SK-N-SH (cell line): ENCODE data around the gene ZNF365. TPM values are rescaled to one million over a fixed set of nuclear protein-coding genes. Genes with fewer than 3 reads are reported as not detected.

Experiments used
- CTCF ChIA-PET: fragments of 300-600, 350-600 bp; formaldehyde crosslinking; extraction: SDS; loops from one replicate; lab custom pipeline; 2021; lab: Yijun Ruan, JAX
- POLR2A ChIA-PET: fragments of 350-600 bp; sonication (Branson Sonifier 250); formaldehyde crosslinking; extraction: SDS; loops from one replicate; lab custom pipeline; 2020; ENCODE audit warnings: antibody characterized with exemption, inconsistent platforms; lab: Yijun Ruan, JAX
- DNase-seq: peaks from one replicate; pipeline ENCODE4 v3.0.0; 2012
- H2AFZ ChIP-seq: fragments of 200-600 bp; sonication (generic); 2 replicates; pipeline ENCODE4 v1.8.1; 2016; ENCODE audit warnings: antibody characterized with exemption, mild to moderate bottlenecking, low read depth
- H3F3A ChIP-seq: fragments of 200-600 bp; sonication (generic); replicated peaks from 2 replicates; pipeline ENCODE3; 2016; ENCODE audit warnings: antibody characterized with exemption, mild to moderate bottlenecking; ENCODE audit not compliant: insufficient read depth
- H3K27ac ChIP-seq, 2 experiments: fragments of 200-500 bp in 1 of 2; fragments of 200-600 bp in 1 of 2; sonication (Bioruptor generic) in 1 of 2; sonication (generic), shearing (Covaris generic) in 1 of 2; 2 replicates each; pipeline versions ENCODE4 v1.5.1 to v1.6.1; 2014 to 2016; ENCODE audit warnings: low read depth in 2 of 2, inconsistent platforms in 1 of 2, low read length in 1 of 2, mild to moderate bottlenecking in 1 of 2, mixed read lengths in 1 of 2
- H3K27me3 ChIP-seq: fragments of 200-600 bp; sonication (generic), shearing (Covaris generic); 2 replicates; pipeline ENCODE4 v1.6.1; 2016; ENCODE audit warnings: mixed run types; ENCODE audit not compliant: insufficient read depth
- H3K36me3 ChIP-seq, 2 experiments: fragments of 200-500 bp in 1 of 2; fragments of 200-600 bp in 1 of 2; sonication (Bioruptor generic) in 1 of 2; sonication (generic) in 1 of 2; replicated peaks in 1 of 2; 2 replicates each; pipeline versions ENCODE3 to v1.5.1; 2014 to 2016; ENCODE audit warnings: low read length in 1 of 2, mild to moderate bottlenecking in 1 of 2; ENCODE audit not compliant: insufficient read depth in 2 of 2, control insufficient read depth in 1 of 2
- H3K4me1 ChIP-seq, 2 experiments: fragments of 200-500 bp in 1 of 2; fragments of 200-600 bp in 1 of 2; sonication (Bioruptor generic) in 1 of 2; sonication (generic), shearing (Covaris generic) in 1 of 2; 2 replicates each; pipeline versions ENCODE4 v1.5.1 to v1.6.1; 2014 to 2016; ENCODE audit warnings: low read depth in 1 of 2, low read length in 1 of 2, mixed run types in 1 of 2; ENCODE audit not compliant: insufficient read depth in 2 of 2, control insufficient read depth in 1 of 2
- H3K4me2 ChIP-seq: fragments of 200-600 bp; sonication (generic), shearing (Covaris generic); 2 replicates; pipeline ENCODE4 v1.6.1; 2017; ENCODE audit warnings: mixed run types
- H3K4me3 ChIP-seq, 2 experiments: fragments of 200-500 bp in 1 of 2; fragments of 200-600 bp in 1 of 2; sonication (Bioruptor generic) in 1 of 2; sonication (generic), shearing (Covaris generic) in 1 of 2; 2 replicates each; pipeline versions ENCODE4 v1.5.1 to v1.8.1; 2014 to 2016; ENCODE audit warnings: low read depth in 2 of 2, inconsistent platforms in 1 of 2, low read length in 1 of 2, mild to moderate bottlenecking in 1 of 2, mixed read lengths in 1 of 2, moderate library complexity in 1 of 2
- H3K79me2 ChIP-seq: fragments of 200-600 bp; sonication (generic); 2 replicates; pipeline ENCODE4 v1.8.1; 2017; ENCODE audit warnings: mild to moderate bottlenecking; ENCODE audit not compliant: insufficient read depth
- H3K9ac ChIP-seq: fragments of 200-600 bp; sonication (generic); 2 replicates; pipeline ENCODE4 v1.6.1; 2017; ENCODE audit warnings: mixed run types
- H3K9me2 ChIP-seq: fragments of 200-600 bp; sonication (generic); 2 replicates; pipeline ENCODE4 v1.6.1; 2017; ENCODE audit warnings: mixed run types
- H3K9me3 ChIP-seq: fragments of 200-600 bp; sonication (generic); 2 replicates; pipeline ENCODE4 v1.6.1; 2017; ENCODE audit warnings: mixed run types, mild to moderate bottlenecking, moderate library complexity
- H4K20me1 ChIP-seq: fragments of 200-600 bp; sonication (generic); 2 replicates; pipeline ENCODE4 v1.6.1; 2017; ENCODE audit warnings: mild to moderate bottlenecking, mixed run types; ENCODE audit not compliant: insufficient read depth
- CHD2 ChIP-seq: fragments of 150-350 bp; IDR thresholded peaks from 2 replicates; pipeline ENCODE4 v1.6.1; 2018; ENCODE audit warnings: low read length; ENCODE audit not compliant: partially characterized antibody
- ELF1 ChIP-seq: IDR thresholded peaks from 2 replicates; pipeline ENCODE4 v1.4.0; 2012
- EP300 ChIP-seq, 2 experiments: IDR thresholded peaks; 2 replicates each; pipeline versions ENCODE4 v1.4.0 to v1.6.1; 2012; ENCODE audit warnings: borderline replicate concordance in 1 of 2, low read depth in 1 of 2, low read length in 1 of 2
- FOSL2 ChIP-seq: IDR thresholded peaks from 2 replicates; pipeline ENCODE4 v1.4.0; 2012; ENCODE audit warnings: low read depth, mild to moderate bottlenecking, moderate library complexity, borderline replicate concordance
- FOXJ3 ChIP-seq: sonication (generic); formaldehyde crosslinking; IDR thresholded peaks from 2 replicates; pipeline ENCODE4 v1.5.1; 2020; ENCODE audit warnings: mild to moderate bottlenecking, missing genetic modification reagents
- FOXM1 ChIP-seq: IDR thresholded peaks from 2 replicates; pipeline ENCODE4 v1.4.0; 2012; ENCODE audit warnings: low read depth, mild to moderate bottlenecking
- GABPA ChIP-seq: IDR thresholded peaks from 2 replicates; pipeline ENCODE4 v1.4.0; 2012; ENCODE audit warnings: low read depth, mild to moderate bottlenecking
- JUND ChIP-seq: IDR thresholded peaks from 2 replicates; pipeline ENCODE4 v1.4.0; 2012
- MEF2A ChIP-seq: IDR thresholded peaks from 2 replicates; pipeline ENCODE4 v1.4.0; 2012; ENCODE audit warnings: low read depth, borderline replicate concordance
- MXI1 ChIP-seq: IDR thresholded peaks from 2 replicates; pipeline ENCODE4 v1.6.1; 2012; ENCODE audit warnings: mild to moderate bottlenecking, low read depth, low read length, improper control_type of control experiment
- PBX3 ChIP-seq: IDR thresholded peaks from 2 replicates; pipeline ENCODE4; 2012
- POLR2AphosphoS5 ChIP-seq: IDR thresholded peaks from 2 replicates; pipeline ENCODE4 v1.6.1; 2012; ENCODE audit warnings: low read depth, low read length
- RAD21 ChIP-seq: IDR thresholded peaks from 2 replicates; pipeline ENCODE4 v1.6.1; 2012; ENCODE audit warnings: mild to moderate bottlenecking, low read length
- RCOR1 ChIP-seq: fragments of 150-350 bp; IDR thresholded peaks from 2 replicates; pipeline ENCODE4 v1.6.1; 2017; ENCODE audit warnings: antibody characterized with exemption, low read length
- RFX5 ChIP-seq: IDR thresholded peaks from 2 replicates; pipeline ENCODE4 v1.6.1; 2012; ENCODE audit warnings: mild to moderate bottlenecking, improper control_type of control experiment, low read length
- RXRA ChIP-seq: IDR thresholded peaks from 2 replicates; pipeline ENCODE4 v1.4.0; 2012; ENCODE audit warnings: low read depth, mild to moderate bottlenecking, borderline replicate concordance
- SIN3A ChIP-seq: IDR thresholded peaks from 2 replicates; pipeline ENCODE4 v1.6.1; 2012; ENCODE audit warnings: low read depth, mild to moderate bottlenecking, low read length, moderate library complexity, borderline replicate concordance
- SMC3 ChIP-seq: IDR thresholded peaks from 2 replicates; pipeline ENCODE4 v1.6.1; 2012; ENCODE audit warnings: low read depth, low read length, improper control_type of control experiment
- TCF12 ChIP-seq: IDR thresholded peaks from 2 replicates; pipeline ENCODE4 v1.4.0; 2012
- TEAD4 ChIP-seq: IDR thresholded peaks from 2 replicates; pipeline ENCODE4 v1.4.0; 2012; ENCODE audit warnings: mild to moderate bottlenecking, borderline replicate concordance; ENCODE audit not compliant: insufficient read depth
- YY1 ChIP-seq: IDR thresholded peaks from 2 replicates; pipeline ENCODE4 v1.4.0; 2012; ENCODE audit warnings: low read depth, mild to moderate bottlenecking
- WGBS: methylation state at CpG from one replicate; pipeline ENCODE4 v1.1.6; 2017; ENCODE audit warnings: low lambda C conversion rate; 5-methylcytosine and 5-hydroxymethylcytosine counted together
- polyA plus RNA-seq, 3 experiments: library from polyadenylated mRNA; depleted of rRNA; stranded (reverse); fragments of >200 nt; gene quantifications; 2 replicates each; pipeline ENCODE4 v1.2.3, GENCODE V29; 2012
- TF ChIP-seq, protein P1 (sequence below): IDR thresholded peaks from 2 replicates; pipeline ENCODE4 v1.4.0; 2012; ENCODE audit warnings: low read depth, borderline replicate concordance

ZNF365 gene
- polyA plus RNA-seq, 1 of the 3 experiments (the other 2 are of a cell fraction) = 4.5 TPM

GRCh38 chr10:62386356-62387320 lies 12.5 kb downstream of the ZNF365 start:
- Histone ChIP-seq H3K36me3 (peaks cover 0 to 13% of the 10 kb centered on the region in 2 experiments), H3K4me2 (peak overlapping the region; percentile 23; the same call in 1 of the 2 replicates), H3K4me1 (peaks cover 0 to 34% of the 10 kb centered on the region in 2 experiments; a peak in 3 of 4 replicates), H3K9me3 (no peaks in the 10 kb centered on the region), H3K9ac (no peak overlapping the region), H3K79me2 (peaks cover 34% of the 10 kb centered on the region), H4K20me1 (no peaks in the 10 kb centered on the region), H3F3A (peaks cover 21% of the 10 kb centered on the region), H3K27ac (peak overlapping the region in 1 of 2 experiments; percentile 95; a peak in 2 of 4 replicates), H2AFZ (peak overlapping the region; percentile 17; the same call in 1 of the 2 replicates), H3K9me2 (no peaks in the 10 kb centered on the region), H3K4me3 (no peak overlapping the region), H3K27me3 (no peaks in the 10 kb centered on the region)
- no peak for DNase-seq
- 82% methylated on average over 4 of the region's 4 CpGs for WGBS
- TF ChIP-seq TCF12 (no peak), FOXM1 (no peak), RFX5 (no peak), RXRA (no peak), EP300 (IDR thresholded peaks at IDR 0.05; ENCODE audit: borderline replicate concordance in 1 of 2, low read depth in 1 of 2, low read length in 1 of 2) (no peak), GABPA (no peak), FOXJ3 (CRISPR knock-in tag) (no peak), JUND (no peak), SMC3 (no peak), FOSL2 (no peak), MEF2A (no peak), RAD21 (no peak), TEAD4 (no peak), MXI1 (no peak), PBX3 (no peak), POLR2AphosphoS5 (no peak), SIN3A (no peak)
- POLR2A ChIA-PET = no interaction called here
- CTCF ChIA-PET = no interaction called here

DNA sequence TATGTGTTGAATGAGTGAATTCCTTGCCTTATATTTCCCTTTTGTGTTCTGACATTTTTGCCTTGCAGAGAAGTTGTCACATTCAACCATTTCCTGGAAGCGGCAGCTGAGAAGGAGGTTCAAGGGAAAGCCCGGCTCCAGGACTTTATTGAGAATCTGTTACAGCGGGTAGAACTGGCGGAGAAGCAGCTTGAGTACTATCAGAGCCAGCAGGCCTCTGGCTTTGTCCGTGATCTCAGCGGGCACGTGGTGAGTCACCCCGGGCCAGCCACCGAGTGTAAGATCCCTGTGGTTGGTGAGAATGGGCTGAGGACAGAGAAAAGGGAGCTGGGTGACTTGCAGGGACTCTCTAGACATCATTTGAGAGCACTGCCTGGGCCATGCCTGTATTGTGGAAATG lies 14.2 kb downstream of the ZNF365 start:
- Histone ChIP-seq H3K27ac (no peak overlapping the region), H3F3A (peaks cover 21% of the 10 kb centered on the region), H3K9me3 (no peaks in the 10 kb centered on the region), H2AFZ (no peak overlapping the region), H3K36me3 (peaks cover 0 to 18% of the 10 kb centered on the region in 2 experiments), H3K4me3 (no peak overlapping the region), H4K20me1 (no peaks in the 10 kb centered on the region), H3K27me3 (no peaks in the 10 kb centered on the region), H3K9ac (no peak overlapping the region), H3K4me1 (peaks cover 0 to 31% of the 10 kb centered on the region in 2 experiments; a peak in 2 of 4 replicates), H3K9me2 (no peaks in the 10 kb centered on the region), H3K4me2 (no peak overlapping the region), H3K79me2 (peaks cover 20% of the 10 kb centered on the region)
- ChIA-PET CTCF (interaction anchor here (0.5 kb wide), 1 partner anchor 487 kb away, joined by 3 read pairs; the partner anchor contains the start of gene ARID5B), POLR2A (no interaction called here)
- DNase-seq = no peak
- TF ChIP-seq CHD2 (no peak), POLR2AphosphoS5 (no peak), FOXJ3 (CRISPR knock-in tag) (no peak), RAD21 (no peak), ELF1 (no peak), RCOR1 (no peak), RFX5 (no peak), YY1 (no peak)
- TF ChIP-seq, protein P1, sequence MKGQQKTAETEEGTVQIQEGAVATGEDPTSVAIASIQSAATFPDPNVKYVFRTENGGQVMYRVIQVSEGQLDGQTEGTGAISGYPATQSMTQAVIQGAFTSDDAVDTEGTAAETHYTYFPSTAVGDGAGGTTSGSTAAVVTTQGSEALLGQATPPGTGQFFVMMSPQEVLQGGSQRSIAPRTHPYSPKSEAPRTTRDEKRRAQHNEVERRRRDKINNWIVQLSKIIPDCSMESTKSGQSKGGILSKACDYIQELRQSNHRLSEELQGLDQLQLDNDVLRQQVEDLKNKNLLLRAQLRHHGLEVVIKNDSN = no peak
- WGBS = 98% methylated on average over 9 of the region's 9 CpGs
